Sigmoid colon (tissue), 7 donors: ENCODE results near the gene MYO7A. TPM values are rescaled to one million over a fixed set of nuclear protein-coding genes. Genes with fewer than 3 reads are reported as not detected.
A peak's percentile ranks its signal among the peaks of the same experiment; 100 is the strongest.

Experiments used
- DNase-seq: peaks from one replicate; pipeline ENCODE4 v3.0.0-alpha.2; 2019
- H3K27ac ChIP-seq, 4 donors: fragments of 200-600 bp; sonication (generic); one replicate each; pipeline ENCODE4 v1.5.1; 2016 to 2019; ENCODE audit warnings: mild to moderate bottlenecking in 1 of 4
- H3K27me3 ChIP-seq, 3 donors: fragments of 200-600 bp; sonication (generic); one replicate each; pipeline ENCODE4 v1.5.1; 2019; ENCODE audit warnings: mild to moderate bottlenecking in 1 of 3
- H3K36me3 ChIP-seq, 4 donors: fragments of 200-600 bp; sonication (generic); one replicate each; pipeline ENCODE4 v1.5.1; 2016 to 2019
- H3K4me1 ChIP-seq, 4 donors: fragments of 200-600 bp; sonication (generic); one replicate each; pipeline ENCODE4 v1.5.1; 2017 to 2019
- H3K4me3 ChIP-seq, 4 donors: fragments of 200-600 bp; sonication (generic); one replicate each; pipeline ENCODE4 v1.5.1; 2017 to 2019; ENCODE audit warnings: mild to moderate bottlenecking in 2 of 4, moderate library complexity in 1 of 4
- H3K9me3 ChIP-seq, 4 donors: fragments of 200-600 bp in 3 of 4; sonication (generic) in 3 of 4; one replicate each; pipeline versions ENCODE4 v1.5.1 to v1.6.1; 2013 to 2019
- CTCF ChIP-seq, 4 experiments: fragments of 450-650 bp in 3 of 4; fragments of 200-600 bp in 1 of 4; IDR thresholded peaks; one replicate each; pipeline ENCODE4 v1.5.1; 2016 to 2019; ENCODE audit warnings: antibody characterized with exemption in 4 of 4, mild to moderate bottlenecking in 3 of 4, moderate library complexity in 2 of 4
- EP300 ChIP-seq, 4 donors: sonication (generic); formaldehyde crosslinking; IDR thresholded peaks; one replicate each; pipeline ENCODE4 v1.6.1; 2017; ENCODE audit warnings: antibody characterized with exemption in 4 of 4
- POLR2A ChIP-seq, 2 donors: fragments of 450-650 bp; IDR thresholded peaks; one replicate each; pipeline ENCODE4 v1.6.1; 2016; ENCODE audit warnings: antibody characterized with exemption in 2 of 2, mild to moderate bottlenecking in 2 of 2, moderate library complexity in 2 of 2
- POLR2AphosphoS5 ChIP-seq, 4 donors: sonication (generic); formaldehyde crosslinking; IDR thresholded peaks; one replicate each; pipeline ENCODE4 v1.6.1; 2017; ENCODE audit warnings: antibody characterized with exemption in 4 of 4
- WGBS, 2 donors: extraction: QIAGEN DNeasy Blood & Tissue Kit; methylation state at CpG; one replicate each; pipeline ENCODE4 v1.1.7; 2013; 5-methylcytosine and 5-hydroxymethylcytosine counted together
- intact Hi-C: fragments of 100-400 bp; cut with DNase I; formaldehyde crosslinking; loops from one replicate; pipeline ENCODE4 v1.15.1; 2023
- polyA plus RNA-seq, 3 donors: library from polyadenylated mRNA; stranded (reverse); fragments of 200-250 nt; gene quantifications; one replicate each; pipeline ENCODE4 v1.2.3, GENCODE V29; 2013
- total RNA-seq, 4 donors: library from RNA; depleted of rRNA; stranded (reverse); fragments of >200 nt; gene quantifications; one replicate each; pipeline ENCODE4 v1.1.0, GENCODE V29; 2016
- donor health status: healthy with polysubstance abuse.
- donor health status: Bipolar disorder and iron deficiency.
- donor health status: healthy.

MYO7A gene
- total and polyA plus RNA-seq, 7 donors: 1.8 to 12.8 (median 7.7) TPM

GRCh38 chr11:77125191-77125590, 2.9 kb upstream of the MYO7A start:
- Histone ChIP-seq H3K9me3 (no peaks in the 10 kb centered on the region), H3K27ac (no peak overlapping the region), H3K36me3 (peaks cover 0 to 29% (median 0%) of the 10 kb centered on the region in 4 donors), H3K27me3 (peaks cover 0 to 14% (median 0%) of the 10 kb centered on the region in 3 donors), H3K4me3 (no peak overlapping the region), H3K4me1 (peaks cover 0 to 16% (median 16%) of the 10 kb centered on the region in 4 donors)
- intact Hi-C loops: no loop called here
- DNase-seq: no peak
- 56 to 71% methylated on average over 6 of the region's 6 CpGs for WGBS, 2 donors
- TF ChIP-seq EP300 (IDR thresholded peaks at IDR 0.05): no peak
- no peak for TF ChIP-seq POLR2A (IDR thresholded peaks at IDR 0.05)
- no peak for TF ChIP-seq CTCF (IDR thresholded peaks at IDR 0.05)
- TF ChIP-seq POLR2AphosphoS5 (IDR thresholded peaks at IDR 0.05): no peak

- peaks cover 0 to 14% (median 0%) of the 10 kb centered on the region in 3 donors for H3K27me3 ChIP-seq
- no peaks in the 10 kb centered on the region for H3K9me3 ChIP-seq
- intact Hi-C loops: loop anchor here (2.0 kb wide), 2 partner anchors 63 to 423 kb away; no protein-coding TSS in a partner anchor
- H3K27ac ChIP-seq: no peak overlapping the region
- H3K36me3 ChIP-seq: peaks cover 0 to 24% (median 0%) of the 10 kb centered on the region in 4 donors
- DNase-seq: no peak
- H3K4me1 ChIP-seq: peaks cover 0 to 17% (median 16%) of the 10 kb centered on the region in 4 donors
- 81 to 91% methylated on average over 4 of the region's 4 CpGs for WGBS, 2 donors
- no peak overlapping the region for H3K4me3 ChIP-seq
- TF ChIP-seq POLR2AphosphoS5 (IDR thresholded peaks at IDR 0.05) (no peak), CTCF (IDR thresholded peaks at IDR 0.05) (no peak), POLR2A (IDR thresholded peaks at IDR 0.05) (no peak), EP300 (IDR thresholded peaks at IDR 0.05) (no peak)
Observed at GRCh38 chr11:77125695-77126094, 2.4 kb upstream of the MYO7A start.

GRCh38 chr11:77126156-77126775, 1.8 kb upstream of the MYO7A start:
- WGBS, 2 donors: 34 to 77% methylated on average over 17 of the region's 17 CpGs
- DNase-seq: no peak
- H3K27me3 ChIP-seq: peaks cover 0 to 14% (median 0%) of the 10 kb centered on the region in 3 donors
- H3K4me3 ChIP-seq: no peak overlapping the region
- no peak overlapping the region for H3K27ac ChIP-seq
- peaks cover 0 to 18% (median 0%) of the 10 kb centered on the region in 4 donors for H3K36me3 ChIP-seq
- TF ChIP-seq CTCF (IDR thresholded peaks at IDR 0.05) (no peak), EP300 (IDR thresholded peaks at IDR 0.05) (no peak), POLR2AphosphoS5 (IDR thresholded peaks at IDR 0.05) (no peak), POLR2A (IDR thresholded peaks at IDR 0.05) (no peak)
- intact Hi-C loops: loop anchor here (2.0 kb wide), 2 partner anchors 63 to 423 kb away; no protein-coding TSS in a partner anchor
- peaks cover 0 to 23% (median 22%) of the 10 kb centered on the region in 4 donors for H3K4me1 ChIP-seq
- H3K9me3 ChIP-seq: no peaks in the 10 kb centered on the region

GRCh38 chr11:77126861-77127234, 1.2 kb upstream of the MYO7A start:
- peaks cover 0 to 24% (median 22%) of the 10 kb centered on the region in 4 donors for H3K4me1 ChIP-seq
- H3K4me3 ChIP-seq: peak overlapping the region in 3 of 4 donors; percentile 36 to 43 (median 43)
- H3K36me3 ChIP-seq: peaks cover 0 to 14% (median 0%) of the 10 kb centered on the region in 4 donors
- H3K9me3 ChIP-seq: no peaks in the 10 kb centered on the region
- H3K27ac ChIP-seq: no peak overlapping the region
- DNase-seq: no peak
- peaks cover 0 to 14% (median 0%) of the 10 kb centered on the region in 3 donors for H3K27me3 ChIP-seq
- WGBS, 2 donors: 11 to 20% methylated on average over 10 of the region's 10 CpGs
- no peak for TF ChIP-seq CTCF (IDR thresholded peaks at IDR 0.05)
- TF ChIP-seq EP300 (IDR thresholded peaks at IDR 0.05): no peak
- TF ChIP-seq POLR2A (IDR thresholded peaks at IDR 0.05): no peak
- TF ChIP-seq POLR2AphosphoS5 (IDR thresholded peaks at IDR 0.05): no peak
- intact Hi-C loops: loop anchor here (2.0 kb wide), 2 partner anchors 62 to 422 kb away; no protein-coding TSS in a partner anchor
